Measurements from ENCODE around the gene ZCCHC14. TPM values are rescaled to one million over a fixed set of nuclear protein-coding genes. Genes with fewer than 3 reads are reported as not detected.
"Not testable (repeated sequence)": the region's sequence is repeated elsewhere in the genome, so short reads cannot be mapped to it uniquely, and the experiment has no call there.

The ZCCHC14 gene
- polyA plus RNA-seq, 2 of the 4 experiments (the other 2 are of a cell fraction), result 3.8 to 7.3 TPM

DNA sequence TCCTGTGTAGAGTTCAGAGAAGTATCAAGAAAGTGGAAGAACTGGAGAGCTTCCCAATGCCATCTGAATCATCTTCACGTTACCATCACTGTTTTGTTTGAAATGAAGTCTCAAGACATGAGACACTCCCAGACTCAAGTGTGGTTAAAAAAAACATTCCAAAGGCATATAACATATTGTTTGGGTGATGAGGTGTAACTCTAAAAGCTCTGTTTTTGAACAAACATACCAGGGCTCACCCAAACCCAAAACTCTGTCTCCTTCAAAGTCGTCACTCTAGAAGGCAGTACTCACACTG, 6.3 kb upstream of the ZCCHC14 start:
- no peak overlapping the region for H3K27ac ChIP-seq
- H3K9me3 ChIP-seq, result no peaks in the 10 kb centered on the region
- FAIRE-seq (no peak), ATAC-seq (peak in 1 of 2 experiments; percentile 50; a peak in 3 of 6 replicates), DNase-seq (ENCODE audit: low read depth in 1 of 2, low spot score in 1 of 2) (peak in 1 of 2 experiments; percentile 19)
- H3K4me1 ChIP-seq, result peaks cover 25% of the 10 kb centered on the region
- TF ChIP-seq NPAS2 (CRISPR knock-in tag; IDR thresholded peaks at IDR 0.05; ENCODE audit: borderline replicate concordance) (no peak), NFE2L2 (conservative IDR thresholded peaks at IDR 0.05; ENCODE audit: low read length) (no peak), MAX (IDR thresholded peaks at IDR 0.05) (no peak), BHLHE40 (IDR thresholded peaks at IDR 0.05; ENCODE audit: low read depth, low read length) (no peak), ZFP36 (IDR thresholded peaks at IDR 0.05; ENCODE audit: borderline replicate concordance, partially characterized antibody) (no peak), MAFK (IDR thresholded peaks at IDR 0.05; ENCODE audit: partially characterized antibody) (no peak), POLR2A (IDR thresholded peaks at IDR 0.05; ENCODE audit: low read length) (no peak), ELK1 (IDR thresholded peaks at IDR 0.05; ENCODE audit: low read depth, low read length) (no peak), HDAC2 (IDR thresholded peaks at IDR 0.05) (no peak), FOSL2 (IDR thresholded peaks at IDR 0.05) (no peak), FOSL2 (CRISPR knock-in tag; IDR thresholded peaks at IDR 0.05) (no peak)
- TF ChIP-seq, protein P1, sequence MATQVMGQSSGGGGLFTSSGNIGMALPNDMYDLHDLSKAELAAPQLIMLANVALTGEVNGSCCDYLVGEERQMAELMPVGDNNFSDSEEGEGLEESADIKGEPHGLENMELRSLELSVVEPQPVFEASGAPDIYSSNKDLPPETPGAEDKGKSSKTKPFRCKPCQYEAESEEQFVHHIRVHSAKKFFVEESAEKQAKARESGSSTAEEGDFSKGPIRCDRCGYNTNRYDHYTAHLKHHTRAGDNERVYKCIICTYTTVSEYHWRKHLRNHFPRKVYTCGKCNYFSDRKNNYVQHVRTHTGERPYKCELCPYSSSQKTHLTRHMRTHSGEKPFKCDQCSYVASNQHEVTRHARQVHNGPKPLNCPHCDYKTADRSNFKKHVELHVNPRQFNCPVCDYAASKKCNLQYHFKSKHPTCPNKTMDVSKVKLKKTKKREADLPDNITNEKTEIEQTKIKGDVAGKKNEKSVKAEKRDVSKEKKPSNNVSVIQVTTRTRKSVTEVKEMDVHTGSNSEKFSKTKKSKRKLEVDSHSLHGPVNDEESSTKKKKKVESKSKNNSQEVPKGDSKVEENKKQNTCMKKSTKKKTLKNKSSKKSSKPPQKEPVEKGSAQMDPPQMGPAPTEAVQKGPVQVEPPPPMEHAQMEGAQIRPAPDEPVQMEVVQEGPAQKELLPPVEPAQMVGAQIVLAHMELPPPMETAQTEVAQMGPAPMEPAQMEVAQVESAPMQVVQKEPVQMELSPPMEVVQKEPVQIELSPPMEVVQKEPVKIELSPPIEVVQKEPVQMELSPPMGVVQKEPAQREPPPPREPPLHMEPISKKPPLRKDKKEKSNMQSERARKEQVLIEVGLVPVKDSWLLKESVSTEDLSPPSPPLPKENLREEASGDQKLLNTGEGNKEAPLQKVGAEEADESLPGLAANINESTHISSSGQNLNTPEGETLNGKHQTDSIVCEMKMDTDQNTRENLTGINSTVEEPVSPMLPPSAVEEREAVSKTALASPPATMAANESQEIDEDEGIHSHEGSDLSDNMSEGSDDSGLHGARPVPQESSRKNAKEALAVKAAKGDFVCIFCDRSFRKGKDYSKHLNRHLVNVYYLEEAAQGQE (IDR thresholded peaks at IDR 0.05), result no peak
- POLR2A ChIA-PET, result interaction anchor here (0.5 to 0.6 kb wide), 2 partner anchors 16 to 72 kb away, joined by 3 read pairs; no protein-coding TSS in a partner anchor
- no peak overlapping the region for H3K4me3 ChIP-seq
- H3K4me2 ChIP-seq, result peak overlapping the region; percentile 38
- WGBS (ENCODE audit: missing lambda C conversion rate), result 16% methylated on average over 2 of the region's 2 CpGs
- CTCF ChIA-PET, result interaction anchor here (1.0 to 2.2 kb wide), 4 partner anchors 50 to 138 kb away, joined by 3 to 6 read pairs (median 4); no protein-coding TSS in a partner anchor

GRCh38 chr16:87498324-87499188, 5.7 kb upstream of the ZCCHC14 start:
- ChIA-PET CTCF (interaction anchor here (1.7 to 2.2 kb wide), 2 partner anchors 51 to 81 kb away, joined by 5 to 6 read pairs; no protein-coding TSS in a partner anchor), POLR2A (interaction anchor here (0.5 kb wide), 1 partner anchor 16 kb away, joined by 3 read pairs; no protein-coding TSS in a partner anchor)
- Histone ChIP-seq H3K9me3 (no peaks in the 10 kb centered on the region), H3K4me3 (no peak overlapping the region), H3K4me1 (peaks cover 28% of the 10 kb centered on the region), H3K4me2 (peak overlapping the region; percentile 38), H3K27ac (no peak overlapping the region)
- 45% methylated on average over 9 of the region's 9 CpGs for whole genome bisulfite sequencing (ENCODE audit: missing lambda C conversion rate)
- FAIRE-seq (no peak), DNase-seq (ENCODE audit: low read depth in 1 of 2, low spot score in 1 of 2) (no peak), ATAC-seq (no peak)
- TF ChIP-seq ZSCAN20 (CRISPR knock-in tag; IDR thresholded peaks at IDR 0.05) (no peak), CEBPB (IDR thresholded peaks at IDR 0.05) (peak in 1 of 2 experiments; percentile 12; a peak in 1 of 4 replicates)

DNA sequence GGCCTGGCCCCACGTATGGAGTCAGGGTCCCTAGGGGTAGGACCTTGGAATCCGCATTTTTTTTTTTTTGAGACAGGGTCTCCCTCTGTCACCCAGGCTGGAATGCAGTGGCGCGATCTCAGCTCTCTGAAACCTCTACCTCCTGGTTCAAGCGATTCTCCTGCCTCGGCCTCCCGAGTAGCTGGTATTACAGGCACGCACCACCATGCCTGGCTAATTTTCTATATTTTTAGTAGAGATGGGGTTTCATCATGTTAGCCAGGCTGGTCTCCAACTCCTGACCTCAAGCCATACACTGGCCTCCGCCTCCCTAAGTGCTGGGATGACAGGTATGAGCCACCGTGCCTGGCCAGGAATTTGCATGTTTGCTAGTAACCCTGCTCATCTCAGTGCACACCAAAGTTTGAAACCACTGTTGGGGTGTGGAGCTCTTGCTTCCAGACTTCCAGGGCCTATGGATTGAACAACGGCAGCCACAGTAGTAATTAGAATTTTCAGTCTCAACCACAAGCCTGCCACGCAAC, 5.0 kb upstream of the ZCCHC14 start:
- ATAC-seq; H3K27ac ChIP-seq; H3K9me3 ChIP-seq; POLR2A ChIA-PET; H3K4me3 ChIP-seq; DNase-seq (ENCODE audit: low read depth in 1 of 2, low spot score in 1 of 2); FAIRE-seq: not testable (repeated sequence)
- CTCF ChIA-PET, result interaction anchor here (0.7 to 2.2 kb wide), 3 partner anchors 31 to 80 kb away, joined by 3 to 6 read pairs (median 5); no protein-coding TSS in a partner anchor
- 84% methylated on average over 12 of the region's 12 CpGs for WGBS (ENCODE audit: missing lambda C conversion rate)
- H3K4me1 ChIP-seq, result peaks cover 30% of the 10 kb centered on the region
- H3K4me2 ChIP-seq, result peak overlapping the region; percentile 38; the same call in 2 of the 3 replicates

GRCh38 chr16:87497023-87497766, 4.4 kb upstream of the ZCCHC14 start:
- ATAC-seq; DNase-seq (ENCODE audit: low read depth in 1 of 2, low spot score in 1 of 2); H3K9me3 ChIP-seq; FAIRE-seq; POLR2A ChIA-PET; H3K4me2 ChIP-seq; H3K4me3 ChIP-seq; H3K27ac ChIP-seq: not testable (repeated sequence)
- CTCF ChIA-PET, result interaction anchor here (0.7 to 2.2 kb wide), 3 partner anchors 31 to 80 kb away, joined by 3 to 6 read pairs (median 5); no protein-coding TSS in a partner anchor
- H3K4me1 ChIP-seq, result peaks cover 30% of the 10 kb centered on the region
- WGBS (ENCODE audit: missing lambda C conversion rate), result 77% methylated on average over 16 of the region's 18 CpGs

All from A549 (cell line).